Measurements from ENCODE around the gene BATF.

The BATF gene

GRCh38 chr14:75543786-75544185 lies 21.5 kb downstream of the BATF start:
- Histone ChIP-seq H3K27ac (ENCODE audit: low read depth in 2 of 2, low read length in 2 of 2) (no peak overlapping the region), H3K4me3 (ENCODE audit: low read length in 2 of 2) (no peak overlapping the region), H3K9ac (ENCODE audit: low read depth in 1 of 2, low read length in 2 of 2) (no peak overlapping the region), H3K36me3 (ENCODE audit: control insufficient read depth in 2 of 2, insufficient read depth in 2 of 2, low read length in 2 of 2) (no peaks in the 10 kb centered on the region), H3K9me3 (ENCODE audit: control insufficient read depth in 2 of 2, low read length in 2 of 2) (no peaks in the 10 kb centered on the region), H3K27me3 (ENCODE audit: control insufficient read depth in 2 of 2, insufficient read depth in 2 of 2, low read length in 2 of 2) (no peaks in the 10 kb centered on the region), H3K4me1 (ENCODE audit: control insufficient read depth in 2 of 2, insufficient read depth in 2 of 2, low read length in 2 of 2) (peaks cover 2 to 6% of the 10 kb centered on the region in 2 donors)

GRCh38 chr14:75545907-75546306 lies 23.6 kb downstream of the BATF start:
- no peak overlapping the region for H3K9ac ChIP-seq (ENCODE audit: low read depth in 1 of 2, low read length in 2 of 2)
- H3K36me3 ChIP-seq (ENCODE audit: control insufficient read depth in 2 of 2, insufficient read depth in 2 of 2, low read length in 2 of 2), result no peaks in the 10 kb centered on the region
- H3K9me3 ChIP-seq (ENCODE audit: control insufficient read depth in 2 of 2, low read length in 2 of 2), result no peaks in the 10 kb centered on the region

GRCh38 chr14:75547552-75548250 lies 25.4 kb downstream of the BATF start:
- H3K27ac ChIP-seq (ENCODE audit: low read depth in 2 of 2, low read length in 2 of 2), result no peak overlapping the region
- H3K4me3 ChIP-seq (ENCODE audit: low read length in 2 of 2), result no peak overlapping the region

More at GRCh38 chr14:75545907-75546306, 23.6 kb downstream of the BATF start:
- Histone ChIP-seq H3K4me3 (ENCODE audit: low read length in 2 of 2) (no peak overlapping the region), H3K27me3 (ENCODE audit: control insufficient read depth in 2 of 2, insufficient read depth in 2 of 2, low read length in 2 of 2) (no peaks in the 10 kb centered on the region), H3K27ac (ENCODE audit: low read depth in 2 of 2, low read length in 2 of 2) (no peak overlapping the region), H3K4me1 (ENCODE audit: control insufficient read depth in 2 of 2, insufficient read depth in 2 of 2, low read length in 2 of 2) (peaks cover 2 to 6% of the 10 kb centered on the region in 2 donors)

GRCh38 chr14:75548544-75548943 lies 26.3 kb downstream of the BATF start:
- Histone ChIP-seq H3K27me3 (ENCODE audit: control insufficient read depth in 2 of 2, insufficient read depth in 2 of 2, low read length in 2 of 2) (no peaks in the 10 kb centered on the region), H3K27ac (ENCODE audit: low read depth in 2 of 2, low read length in 2 of 2) (no peak overlapping the region), H3K4me3 (ENCODE audit: low read length in 2 of 2) (no peak overlapping the region), H3K4me1 (ENCODE audit: control insufficient read depth in 2 of 2, insufficient read depth in 2 of 2, low read length in 2 of 2) (no peaks in the 10 kb centered on the region), H3K9me3 (ENCODE audit: control insufficient read depth in 2 of 2, low read length in 2 of 2) (no peaks in the 10 kb centered on the region), H3K9ac (ENCODE audit: low read depth in 1 of 2, low read length in 2 of 2) (no peak overlapping the region), H3K36me3 (ENCODE audit: control insufficient read depth in 2 of 2, insufficient read depth in 2 of 2, low read length in 2 of 2) (no peaks in the 10 kb centered on the region)

More at GRCh38 chr14:75547552-75548250, 25.4 kb downstream of the BATF start:
- Histone ChIP-seq H3K9me3 (ENCODE audit: control insufficient read depth in 2 of 2, low read length in 2 of 2) (no peaks in the 10 kb centered on the region), H3K9ac (ENCODE audit: low read depth in 1 of 2, low read length in 2 of 2) (no peak overlapping the region), H3K27me3 (ENCODE audit: control insufficient read depth in 2 of 2, insufficient read depth in 2 of 2, low read length in 2 of 2) (no peaks in the 10 kb centered on the region), H3K4me1 (ENCODE audit: control insufficient read depth in 2 of 2, insufficient read depth in 2 of 2, low read length in 2 of 2) (peaks cover 0 to 2% of the 10 kb centered on the region in 2 donors), H3K36me3 (ENCODE audit: control insufficient read depth in 2 of 2, insufficient read depth in 2 of 2, low read length in 2 of 2) (no peaks in the 10 kb centered on the region)

- Histone ChIP-seq H3K27ac (ENCODE audit: low read depth in 2 of 2, low read length in 2 of 2) (no peak overlapping the region), H3K4me3 (ENCODE audit: low read length in 2 of 2) (no peak overlapping the region), H3K36me3 (ENCODE audit: control insufficient read depth in 2 of 2, insufficient read depth in 2 of 2, low read length in 2 of 2) (no peaks in the 10 kb centered on the region)
Measured at GRCh38 chr14:75549169-75549568, 26.9 kb downstream of the BATF start.

GRCh38 chr14:75551021-75551420 lies 28.8 kb downstream of the BATF start:
- Histone ChIP-seq H3K27ac (ENCODE audit: low read depth in 2 of 2, low read length in 2 of 2) (no peak overlapping the region), H3K9ac (ENCODE audit: low read depth in 1 of 2, low read length in 2 of 2) (no peak overlapping the region), H3K4me3 (ENCODE audit: low read length in 2 of 2) (no peak overlapping the region), H3K36me3 (ENCODE audit: control insufficient read depth in 2 of 2, insufficient read depth in 2 of 2, low read length in 2 of 2) (no peaks in the 10 kb centered on the region), H3K4me1 (ENCODE audit: control insufficient read depth in 2 of 2, insufficient read depth in 2 of 2, low read length in 2 of 2) (no peaks in the 10 kb centered on the region), H3K27me3 (ENCODE audit: control insufficient read depth in 2 of 2, insufficient read depth in 2 of 2, low read length in 2 of 2) (no peaks in the 10 kb centered on the region), H3K9me3 (ENCODE audit: control insufficient read depth in 2 of 2, low read length in 2 of 2) (no peaks in the 10 kb centered on the region)

More at GRCh38 chr14:75549169-75549568, 26.9 kb downstream of the BATF start:
- H3K27me3 ChIP-seq (ENCODE audit: control insufficient read depth in 2 of 2, insufficient read depth in 2 of 2, low read length in 2 of 2), result no peaks in the 10 kb centered on the region
- no peaks in the 10 kb centered on the region for H3K9me3 ChIP-seq (ENCODE audit: control insufficient read depth in 2 of 2, low read length in 2 of 2)
- H3K9ac ChIP-seq (ENCODE audit: low read depth in 1 of 2, low read length in 2 of 2), result no peak overlapping the region
- no peaks in the 10 kb centered on the region for H3K4me1 ChIP-seq (ENCODE audit: control insufficient read depth in 2 of 2, insufficient read depth in 2 of 2, low read length in 2 of 2)

- Histone ChIP-seq H3K4me3 (ENCODE audit: low read length in 2 of 2) (no peak overlapping the region), H3K27ac (ENCODE audit: low read depth in 2 of 2, low read length in 2 of 2) (no peak overlapping the region), H3K9me3 (ENCODE audit: control insufficient read depth in 2 of 2, low read length in 2 of 2) (peaks cover 0 to 4% of the 10 kb centered on the region in 2 donors), H3K4me1 (ENCODE audit: control insufficient read depth in 2 of 2, insufficient read depth in 2 of 2, low read length in 2 of 2) (no peaks in the 10 kb centered on the region), H3K9ac (ENCODE audit: low read depth in 1 of 2, low read length in 2 of 2) (no peak overlapping the region), H3K27me3 (ENCODE audit: control insufficient read depth in 2 of 2, insufficient read depth in 2 of 2, low read length in 2 of 2) (no peaks in the 10 kb centered on the region), H3K36me3 (ENCODE audit: control insufficient read depth in 2 of 2, insufficient read depth in 2 of 2, low read length in 2 of 2) (no peaks in the 10 kb centered on the region)
Measured at GRCh38 chr14:75553157-75553556, 30.9 kb downstream of the BATF start.

GRCh38 chr14:75553761-75554364 lies 31.6 kb downstream of the BATF start:
- no peaks in the 10 kb centered on the region for H3K4me1 ChIP-seq (ENCODE audit: control insufficient read depth in 2 of 2, insufficient read depth in 2 of 2, low read length in 2 of 2)
- no peaks in the 10 kb centered on the region for H3K36me3 ChIP-seq (ENCODE audit: control insufficient read depth in 2 of 2, insufficient read depth in 2 of 2, low read length in 2 of 2)
- no peak overlapping the region for H3K27ac ChIP-seq (ENCODE audit: low read depth in 2 of 2, low read length in 2 of 2)
- H3K9ac ChIP-seq (ENCODE audit: low read depth in 1 of 2, low read length in 2 of 2), result no peak overlapping the region
- H3K9me3 ChIP-seq (ENCODE audit: control insufficient read depth in 2 of 2, low read length in 2 of 2), result peaks cover 0 to 4% of the 10 kb centered on the region in 2 donors
- no peak overlapping the region for H3K4me3 ChIP-seq (ENCODE audit: low read length in 2 of 2)
- no peaks in the 10 kb centered on the region for H3K27me3 ChIP-seq (ENCODE audit: control insufficient read depth in 2 of 2, insufficient read depth in 2 of 2, low read length in 2 of 2)

GRCh38 chr14:75554482-75554881 lies 32.2 kb downstream of the BATF start:
- Histone ChIP-seq H3K4me3 (ENCODE audit: low read length in 2 of 2) (no peak overlapping the region), H3K9ac (ENCODE audit: low read depth in 1 of 2, low read length in 2 of 2) (no peak overlapping the region), H3K36me3 (ENCODE audit: control insufficient read depth in 2 of 2, insufficient read depth in 2 of 2, low read length in 2 of 2) (no peaks in the 10 kb centered on the region), H3K9me3 (ENCODE audit: control insufficient read depth in 2 of 2, low read length in 2 of 2) (peaks cover 0 to 4% of the 10 kb centered on the region in 2 donors), H3K27ac (ENCODE audit: low read depth in 2 of 2, low read length in 2 of 2) (no peak overlapping the region), H3K27me3 (ENCODE audit: control insufficient read depth in 2 of 2, insufficient read depth in 2 of 2, low read length in 2 of 2) (no peaks in the 10 kb centered on the region), H3K4me1 (ENCODE audit: control insufficient read depth in 2 of 2, insufficient read depth in 2 of 2, low read length in 2 of 2) (no peaks in the 10 kb centered on the region)

- Histone ChIP-seq H3K36me3 (ENCODE audit: control insufficient read depth in 2 of 2, insufficient read depth in 2 of 2, low read length in 2 of 2) (no peaks in the 10 kb centered on the region), H3K4me1 (ENCODE audit: control insufficient read depth in 2 of 2, insufficient read depth in 2 of 2, low read length in 2 of 2) (no peaks in the 10 kb centered on the region), H3K4me3 (ENCODE audit: low read length in 2 of 2) (no peak overlapping the region), H3K27me3 (ENCODE audit: control insufficient read depth in 2 of 2, insufficient read depth in 2 of 2, low read length in 2 of 2) (peaks cover 0 to 2% of the 10 kb centered on the region in 2 donors), H3K27ac (ENCODE audit: low read depth in 2 of 2, low read length in 2 of 2) (no peak overlapping the region), H3K9me3 (ENCODE audit: control insufficient read depth in 2 of 2, low read length in 2 of 2) (peaks cover 0 to 4% of the 10 kb centered on the region in 2 donors), H3K9ac (ENCODE audit: low read depth in 1 of 2, low read length in 2 of 2) (no peak overlapping the region)
Measured at GRCh38 chr14:75558440-75558839, 36.2 kb downstream of the BATF start.

All from mucosa of rectum (tissue), 2 donors.